AG04449 (cell line): ENCODE results near the gene ALDH9A1.
"Not testable (repeated sequence)": the region's sequence is repeated elsewhere in the genome, so short reads cannot be mapped to it uniquely, and the experiment has no call there.

Source experiments
- CTCF ChIA-PET: fragments of 350-600 bp; formaldehyde crosslinking; extraction: SDS; loops from one replicate; lab custom pipeline; 2021; ENCODE audit warnings: antibody characterized with exemption; lab: Yijun Ruan, JAX
- POLR2A ChIA-PET: fragments of 400-600, 350-600 bp; formaldehyde crosslinking; extraction: SDS; loops from one replicate; lab custom pipeline; 2020; ENCODE audit warnings: antibody characterized with exemption, inconsistent platforms; lab: Yijun Ruan, JAX
- DNase-seq: peaks from one replicate; pipeline ENCODE4 v3.0.0-alpha.2; 2010; ENCODE audit warnings: low read depth, low spot score
- H3K4me3 ChIP-seq: 2 replicates; pipeline ENCODE4 v1.5.1; 2011; ENCODE audit warnings: low read depth, mild to moderate bottlenecking, control low read depth, low read length
- CTCF ChIP-seq: IDR thresholded peaks from one replicate; pipeline ENCODE4 v1.5.1; 2011; ENCODE audit warnings: mild to moderate bottlenecking, moderate library complexity, low read length, control low read depth, inconsistent platforms; ENCODE audit not compliant: insufficient read depth; ENCODE audit errors: missing control alignments

ALDH9A1 gene

DNA sequence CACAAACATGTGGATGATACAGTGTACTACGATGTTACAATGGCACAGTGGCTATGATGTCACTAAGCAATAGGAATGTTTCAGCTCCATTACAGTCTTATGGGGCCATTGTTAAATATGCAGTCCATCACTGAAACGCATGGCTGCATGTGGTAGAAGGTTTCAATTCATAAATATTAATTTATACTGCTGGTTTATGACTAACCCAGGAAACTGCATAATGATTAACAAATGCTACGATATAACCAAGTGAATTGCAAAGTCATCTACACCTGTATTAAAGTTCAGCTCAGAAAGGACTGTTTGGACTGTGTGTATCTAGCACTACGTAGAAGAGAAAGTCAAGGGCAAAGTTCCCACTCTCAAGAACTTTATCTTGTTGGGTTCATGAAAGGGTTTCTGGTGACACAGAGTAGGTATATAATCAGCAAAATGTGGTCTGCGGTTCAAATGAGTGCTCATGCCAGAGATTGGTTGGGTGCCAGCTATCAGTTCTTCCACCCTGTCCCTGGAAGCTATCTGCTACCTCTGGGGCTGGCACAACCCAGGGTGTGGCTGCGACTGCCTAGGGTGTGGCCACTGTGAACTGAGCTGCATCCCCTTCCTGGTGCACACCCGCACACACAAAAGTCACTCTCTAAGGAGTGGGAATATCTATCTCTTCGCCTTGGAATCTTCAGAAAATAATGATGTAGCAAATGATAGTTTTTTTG, 52.6 kb downstream of the ALDH9A1 start:
- no peak overlapping the region for H3K4me3 ChIP-seq
- POLR2A ChIA-PET = no interaction called here
- TF ChIP-seq CTCF = no peak
- CTCF ChIA-PET = no interaction called here
- no peak for DNase-seq

- H3K4me3 ChIP-seq = no peak overlapping the region
- no peak for TF ChIP-seq CTCF
- ChIA-PET POLR2A (no interaction called here), CTCF (no interaction called here)
- DNase-seq = no peak
These were observed 54.2 kb downstream of the ALDH9A1 start for GRCh38 chr1:165644064-165644735.

DNA sequence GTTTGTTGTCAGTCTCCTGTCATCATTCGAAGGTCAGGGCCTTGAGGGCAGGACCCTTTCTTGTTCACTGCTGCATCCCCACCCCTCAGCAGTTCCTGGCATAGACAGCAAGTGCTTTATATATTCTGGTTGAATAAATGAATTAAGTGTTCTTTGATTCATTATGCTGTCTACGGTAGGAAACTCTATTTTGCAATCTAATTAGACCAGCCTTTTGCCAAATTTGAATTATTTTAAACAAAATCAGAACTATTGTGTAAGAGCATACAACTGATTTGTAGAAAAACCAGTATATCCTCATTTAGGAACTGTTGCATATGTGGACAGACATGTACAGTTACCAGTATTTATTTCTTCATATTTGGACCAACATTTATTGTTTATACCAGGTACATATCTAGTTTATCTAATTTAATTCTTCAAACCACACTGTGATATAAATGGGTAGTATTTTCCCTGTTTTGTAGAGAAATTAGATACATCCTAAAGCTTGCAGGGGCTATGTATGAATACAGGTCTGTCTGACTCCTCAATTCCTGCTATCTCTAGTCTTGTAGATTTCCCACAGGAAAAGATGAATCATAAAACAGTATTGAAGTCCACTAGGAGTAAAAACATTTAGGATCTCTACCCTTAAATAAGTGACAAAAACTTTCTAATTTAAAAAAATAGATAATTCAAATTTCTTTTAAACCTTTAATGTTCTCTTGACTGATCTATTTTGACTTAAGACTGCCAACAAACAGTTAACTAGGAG, 57.0 kb downstream of the ALDH9A1 start:
- POLR2A ChIA-PET = no interaction called here
- DNase-seq = no peak
- CTCF ChIA-PET = no interaction called here
- TF ChIP-seq CTCF = no peak
- H3K4me3 ChIP-seq = no peak overlapping the region

GRCh38 chr1:165639821-165640623, 58.3 kb downstream of the ALDH9A1 start:
- no peak for TF ChIP-seq CTCF
- DNase-seq = no peak
- CTCF ChIA-PET = interaction anchor here (1.0 kb wide), 1 partner anchor 39 kb away, joined by 3 read pairs; no protein-coding TSS in a partner anchor
- no peak overlapping the region for H3K4me3 ChIP-seq
- POLR2A ChIA-PET = no interaction called here

DNA sequence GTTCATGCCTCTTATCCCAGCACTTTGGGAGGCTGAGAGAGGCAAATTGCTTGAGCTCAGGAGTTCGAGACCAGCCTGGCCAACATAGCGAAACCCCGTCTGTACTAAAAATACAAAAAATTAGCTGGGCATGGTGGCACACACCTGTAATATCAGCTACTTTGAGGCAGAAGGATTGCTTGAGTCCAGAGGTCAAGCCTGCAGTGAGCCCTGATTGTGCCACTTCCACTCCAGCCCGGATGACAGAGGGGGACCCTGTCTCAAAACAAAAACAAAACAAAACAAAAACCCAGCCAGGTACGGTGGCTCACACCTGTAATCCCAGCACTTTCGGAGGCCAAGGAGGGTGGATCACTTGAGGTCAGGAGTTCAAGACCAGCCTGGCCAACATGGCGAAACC, 60.2 kb downstream of the ALDH9A1 start:
- DNase-seq, H3K4me3 ChIP-seq, POLR2A ChIA-PET: not testable (repeated sequence)
- CTCF ChIA-PET = interaction anchor here (0.9 to 2.1 kb wide), 2 partner anchors 245 to 286 kb away, joined by 3 to 5 read pairs; no protein-coding TSS in a partner anchor

DNA sequence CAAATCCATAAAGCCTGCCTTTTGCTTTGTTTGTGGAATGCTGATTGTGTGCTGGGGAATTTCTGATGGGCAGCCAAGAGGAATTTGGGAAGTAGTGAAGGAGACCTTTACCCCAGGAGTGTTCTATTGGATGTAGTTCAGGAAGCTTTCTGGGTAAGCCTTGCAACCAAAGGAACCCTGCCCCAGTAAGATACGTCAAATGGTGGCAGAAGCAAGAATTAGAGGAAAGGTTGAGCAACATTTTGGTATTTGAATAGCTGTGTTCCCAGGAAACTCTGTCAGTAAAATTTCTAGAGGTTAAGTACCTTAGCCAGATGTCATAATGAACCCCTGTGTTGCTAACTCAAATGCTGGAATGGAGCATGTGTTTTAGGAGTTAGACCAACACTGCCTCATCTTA, 60.9 kb downstream of the ALDH9A1 start:
- DNase-seq = no peak
- ChIA-PET POLR2A (no interaction called here), CTCF (interaction anchor here (0.7 to 2.7 kb wide), 5 partner anchors 10 to 244 kb away, joined by 3 to 10 read pairs (median 3); no protein-coding TSS in a partner anchor)
- H3K4me3 ChIP-seq = no peak overlapping the region
- TF ChIP-seq CTCF = no peak
